Measurements from ENCODE around the gene MEIS1. TPM values are rescaled to one million over a fixed set of nuclear protein-coding genes. Genes with fewer than 3 reads are reported as not detected.

The MEIS1 gene
- total RNA-seq, 1 experiment from 2014 or later, result 9.1 TPM

DNA sequence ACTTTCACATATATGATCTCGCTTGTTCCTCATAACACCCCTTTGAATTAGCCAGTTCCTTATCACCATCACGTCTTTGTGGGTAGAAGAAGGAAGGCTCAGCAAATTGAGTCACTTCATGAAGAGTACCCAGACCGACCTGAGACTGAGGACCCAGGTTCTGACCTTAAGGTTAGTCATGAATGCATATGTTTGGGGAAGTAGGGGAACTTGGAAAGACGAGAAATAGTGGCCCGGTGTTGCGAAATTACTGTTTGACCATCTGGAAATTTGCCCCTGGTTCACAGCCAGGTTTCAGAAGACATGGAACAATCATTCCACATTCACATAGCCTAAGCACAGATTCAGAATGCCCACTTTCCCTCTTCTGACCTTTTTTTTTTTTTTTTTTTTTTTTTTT is 59.8 kb downstream of the MEIS1 start:
- ChIA-PET CTCF (interaction anchor here (0.6 kb wide), 1 partner anchor 58 kb away, joined by 3 read pairs; no protein-coding TSS in a partner anchor), POLR2A (ENCODE audit: unreplicated experiment) (no interaction called here)
- Histone ChIP-seq H4K20me1 (ENCODE audit: insufficient read depth) (no peaks in the 10 kb centered on the region), H3K27ac (peak overlapping the region; percentile 91), H3K9me3 (ENCODE audit: insufficient read depth, low read depth) (no peaks in the 10 kb centered on the region), H3K36me3 (ENCODE audit: low read depth) (no peaks in the 10 kb centered on the region), H3K4me2 (peak overlapping the region; percentile 73), H3K79me2 (ENCODE audit: low read depth) (0 out of 2 replicates have a peak, but pooled peaks cover 6% of the 10 kb centered on the region), H3K4me1 (replicated peaks; ENCODE audit: insufficient read depth) (peaks cover 58% of the 10 kb centered on the region), H3K27me3 (ENCODE audit: insufficient read depth, low read depth) (no peaks in the 10 kb centered on the region), H3K4me3 (no peak overlapping the region), H3F3A (ENCODE audit: insufficient read depth, low read depth) (peaks cover 39% of the 10 kb centered on the region), H3K9me2 (ENCODE audit: insufficient read depth) (no peaks in the 10 kb centered on the region), H2AFZ (0 out of 2 replicates have a peak overlapping the region, but pooled peaks have one; percentile 2)
- intact Hi-C loops (cut with micrococcal nuclease; ENCODE audit: unreplicated experiment), result loop anchor here (1.0 to 10.0 kb wide), 4 partner anchors 14 to 970 kb away; partner anchors contain the start of gene MEIS1
- TF ChIP-seq, protein P1, sequence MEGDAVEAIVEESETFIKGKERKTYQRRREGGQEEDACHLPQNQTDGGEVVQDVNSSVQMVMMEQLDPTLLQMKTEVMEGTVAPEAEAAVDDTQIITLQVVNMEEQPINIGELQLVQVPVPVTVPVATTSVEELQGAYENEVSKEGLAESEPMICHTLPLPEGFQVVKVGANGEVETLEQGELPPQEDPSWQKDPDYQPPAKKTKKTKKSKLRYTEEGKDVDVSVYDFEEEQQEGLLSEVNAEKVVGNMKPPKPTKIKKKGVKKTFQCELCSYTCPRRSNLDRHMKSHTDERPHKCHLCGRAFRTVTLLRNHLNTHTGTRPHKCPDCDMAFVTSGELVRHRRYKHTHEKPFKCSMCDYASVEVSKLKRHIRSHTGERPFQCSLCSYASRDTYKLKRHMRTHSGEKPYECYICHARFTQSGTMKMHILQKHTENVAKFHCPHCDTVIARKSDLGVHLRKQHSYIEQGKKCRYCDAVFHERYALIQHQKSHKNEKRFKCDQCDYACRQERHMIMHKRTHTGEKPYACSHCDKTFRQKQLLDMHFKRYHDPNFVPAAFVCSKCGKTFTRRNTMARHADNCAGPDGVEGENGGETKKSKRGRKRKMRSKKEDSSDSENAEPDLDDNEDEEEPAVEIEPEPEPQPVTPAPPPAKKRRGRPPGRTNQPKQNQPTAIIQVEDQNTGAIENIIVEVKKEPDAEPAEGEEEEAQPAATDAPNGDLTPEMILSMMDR (conservative IDR thresholded peaks at IDR 0.05), result no peak
- no peak for TF ChIP-seq EZH2 (IDR thresholded peaks at IDR 0.05; ENCODE audit: low read depth)
- peak; percentile 58 to 88 for DNase-seq
- no TSS peak for BruUV-seq (replicated peaks)

- peak overlapping the region; percentile 91 for H3K27ac ChIP-seq
- H3K4me2 ChIP-seq, result peak overlapping the region; percentile 73
- H3K4me1 ChIP-seq (replicated peaks; ENCODE audit: insufficient read depth), result peaks cover 46% of the 10 kb centered on the region
- H3K79me2 ChIP-seq (ENCODE audit: low read depth), result 0 out of 2 replicates have a peak, but pooled peaks cover 6% of the 10 kb centered on the region
- CTCF ChIA-PET, result interaction anchor here (1.6 kb wide), 1 partner anchor 62 kb away, joined by 9 read pairs; the partner anchor contains the start of gene MEIS1
- H3K9me2 ChIP-seq (ENCODE audit: insufficient read depth), result no peaks in the 10 kb centered on the region
- no peaks in the 10 kb centered on the region for H3K36me3 ChIP-seq (ENCODE audit: low read depth)
- no peaks in the 10 kb centered on the region for H4K20me1 ChIP-seq (ENCODE audit: insufficient read depth)
- TSS peak; percentile 82 for BruUV-seq (replicated peaks)
- DNase-seq, result peak; percentile 89 to 92
- intact Hi-C loops (cut with micrococcal nuclease; ENCODE audit: unreplicated experiment), result loop anchor here (1.0 to 10.0 kb wide), 5 partner anchors 13 to 969 kb away; partner anchors contain the start of gene MEIS1
- no peaks in the 10 kb centered on the region for H3K27me3 ChIP-seq (ENCODE audit: insufficient read depth, low read depth)
- TF ChIP-seq, protein P1 (conservative IDR thresholded peaks at IDR 0.05), result peak; percentile 55; the same call in 1 of the 2 replicates
- TF ChIP-seq EZH2 (IDR thresholded peaks at IDR 0.05; ENCODE audit: low read depth), result no peak
- no peaks in the 10 kb centered on the region for H3K9me3 ChIP-seq (ENCODE audit: insufficient read depth, low read depth)
- POLR2A ChIA-PET (ENCODE audit: unreplicated experiment), result interaction anchor here (0.6 to 0.7 kb wide), 2 partner anchors 1125 to 1332 kb away, joined by 4 to 11 read pairs; no protein-coding TSS in a partner anchor
- peak overlapping the region; percentile 66 for H2AFZ ChIP-seq
- H3K4me3 ChIP-seq, result peak overlapping the region; percentile 32; the same call in 1 of the 2 replicates
- peaks cover 34% of the 10 kb centered on the region for H3F3A ChIP-seq (ENCODE audit: insufficient read depth, low read depth)
These were observed 61.1 kb downstream of the MEIS1 start for GRCh38 chr2:66495788-66496640.

DNA sequence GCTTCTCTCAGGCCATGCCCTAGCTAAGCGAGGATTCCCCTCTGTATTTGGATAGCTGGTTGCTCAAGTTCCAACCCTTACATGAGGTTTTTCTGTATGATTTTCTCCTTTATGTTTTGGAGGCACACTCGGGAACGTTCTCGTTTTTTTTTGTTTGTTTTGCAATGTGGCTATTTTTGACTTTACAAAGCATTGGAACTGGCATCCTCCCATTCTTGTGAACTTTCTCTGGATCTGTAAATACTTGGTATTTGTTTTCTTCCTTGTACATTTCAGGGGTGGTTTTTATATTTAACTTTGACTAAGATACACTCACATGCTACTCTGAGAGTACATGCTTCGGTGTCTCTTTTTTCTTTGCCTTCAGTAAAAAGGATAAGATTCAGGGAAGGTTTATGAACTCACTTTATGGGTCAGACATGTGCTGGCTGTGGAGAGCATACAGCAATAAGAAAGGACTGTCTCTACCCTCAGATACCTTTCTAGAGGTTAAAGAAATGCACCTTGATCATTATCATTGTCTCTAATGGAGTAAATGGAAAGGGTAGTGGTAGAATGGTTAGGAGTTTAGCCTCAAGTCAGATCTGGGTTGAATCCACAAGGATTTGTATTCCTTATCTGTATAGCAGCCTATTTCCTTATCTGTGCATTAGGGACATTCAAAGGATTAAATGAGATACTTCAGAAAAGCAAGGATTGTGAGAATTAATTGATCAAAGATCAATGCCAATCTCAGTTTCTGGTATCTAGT is 61.9 kb downstream of the MEIS1 start:
- Histone ChIP-seq H3K9me3 (ENCODE audit: insufficient read depth, low read depth) (no peaks in the 10 kb centered on the region), H3K27ac (peak overlapping the region; percentile 91), H4K20me1 (ENCODE audit: insufficient read depth) (no peaks in the 10 kb centered on the region), H3K4me1 (replicated peaks; ENCODE audit: insufficient read depth) (peaks cover 38% of the 10 kb centered on the region), H3K9me2 (ENCODE audit: insufficient read depth) (no peaks in the 10 kb centered on the region), H3K27me3 (ENCODE audit: insufficient read depth, low read depth) (no peaks in the 10 kb centered on the region), H3K79me2 (ENCODE audit: low read depth) (0 out of 2 replicates have a peak, but pooled peaks cover 6% of the 10 kb centered on the region), H2AFZ (peak overlapping the region; percentile 66), H3K4me2 (peak overlapping the region; percentile 73), H3K4me3 (peak overlapping the region; percentile 32; the same call in 1 of the 2 replicates), H3K36me3 (ENCODE audit: low read depth) (no peaks in the 10 kb centered on the region), H3F3A (ENCODE audit: insufficient read depth, low read depth) (peaks cover 30% of the 10 kb centered on the region)
- intact Hi-C loops (cut with micrococcal nuclease; ENCODE audit: unreplicated experiment), result loop anchor here (2.0 to 10.0 kb wide), 2 partner anchors 78 to 968 kb away; no protein-coding TSS in a partner anchor
- TF ChIP-seq, protein P1 (conservative IDR thresholded peaks at IDR 0.05), result no peak
- no peak for TF ChIP-seq EZH2 (IDR thresholded peaks at IDR 0.05; ENCODE audit: low read depth)
- BruUV-seq (replicated peaks), result no TSS peak
- POLR2A ChIA-PET (ENCODE audit: unreplicated experiment), result interaction anchor here (0.6 to 0.7 kb wide), 2 partner anchors 1124 to 1332 kb away, joined by 4 to 11 read pairs; no protein-coding TSS in a partner anchor
- CTCF ChIA-PET, result interaction anchor here (1.6 kb wide), 1 partner anchor 63 kb away, joined by 9 read pairs; the partner anchor contains the start of gene MEIS1
- no peak for DNase-seq
